SH-SY5Y (cell line): ENCODE measurements around the gene NKG7.

Experiments
- GATA2 ChIP-seq: IDR thresholded peaks from 2 replicates; pipeline ENCODE4 v1.6.1; 2011; ENCODE audit warnings: mild to moderate bottlenecking, low read depth, low read length
- GATA3 ChIP-seq: IDR thresholded peaks from 2 replicates; pipeline ENCODE4 v1.6.1; 2011; ENCODE audit warnings: low read depth, mild to moderate bottlenecking, low read length, moderate library complexity

GRCh38 chr19:51324167-51324481, 48.3 kb downstream of the NKG7 start:
- TF ChIP-seq GATA2: no peak
- no peak for TF ChIP-seq GATA3
